CD14-positive monocyte (primary cell): ENCODE measurements around the gene NKX1-2. TPM values are rescaled to one million over a fixed set of nuclear protein-coding genes. Genes with fewer than 3 reads are reported as not detected.

Experiments
- DNase-seq, 3 donors: peaks; one replicate each; pipeline ENCODE4 v3.0.0-alpha.2; 2011 to 2022
- H2AFZ ChIP-seq: 2 replicates; pipeline ENCODE4 v1.6.0; 2012; ENCODE audit warnings: mild to moderate bottlenecking, low read depth, low read length, inconsistent platforms; ENCODE audit not compliant: insufficient read depth, poor library complexity, severe bottlenecking
- H3K27ac ChIP-seq, 2 donors: 1 replicate in 1 of 2; 2 replicates in 1 of 2; pipeline ENCODE4 v1.5.1; 2012 to 2013; ENCODE audit warnings: low read length in 2 of 2, control low read depth in 1 of 2, inconsistent platforms in 1 of 2, low read depth in 1 of 2, mild to moderate bottlenecking in 1 of 2
- H3K27me3 ChIP-seq, 2 donors: one replicate each; pipeline versions ENCODE4 v1.6.0 to v1.6.1; 2011 to 2013; ENCODE audit warnings: low read length in 2 of 2; ENCODE audit not compliant: control insufficient read depth in 2 of 2, insufficient read depth in 2 of 2
- H3K36me3 ChIP-seq, 2 donors: replicated peaks in 1 of 2; 1 replicate in 1 of 2; 2 replicates in 1 of 2; pipeline versions ENCODE4 v1.5.1 to v1.6.1; 2012 to 2013; ENCODE audit warnings: low read length in 2 of 2, control low read depth in 1 of 2, inconsistent platforms in 1 of 2, mild to moderate bottlenecking in 1 of 2; ENCODE audit not compliant: insufficient read depth in 2 of 2, control insufficient read depth in 1 of 2
- H3K4me1 ChIP-seq, 2 donors: 1 replicate in 1 of 2; 2 replicates in 1 of 2; pipeline versions ENCODE4 v1.5.1 to v1.6.1; 2012 to 2013; ENCODE audit warnings: low read length in 2 of 2, control low read depth in 1 of 2, inconsistent platforms in 1 of 2, mild to moderate bottlenecking in 1 of 2, moderate library complexity in 1 of 2; ENCODE audit not compliant: insufficient read depth in 2 of 2, control insufficient read depth in 1 of 2
- H3K4me2 ChIP-seq: replicated peaks from 2 replicates; pipeline ENCODE3; 2012; ENCODE audit warnings: low read length, moderate library complexity, mild to moderate bottlenecking; ENCODE audit not compliant: poor library complexity, severe bottlenecking; ENCODE audit errors: extremely low read depth
- H3K4me3 ChIP-seq, 3 experiments: fragments of 200-600 bp in 1 of 3; sonication (generic) in 1 of 3; replicated peaks in 1 of 3; 1 replicate in 2 of 3; 2 replicates in 1 of 3; pipeline ENCODE4 v1.5.1; 2011 to 2013; ENCODE audit warnings: low read length in 3 of 3, mild to moderate bottlenecking in 3 of 3, control low read depth in 2 of 3, low read depth in 2 of 3, inconsistent platforms in 1 of 3, moderate library complexity in 1 of 3
- H3K79me2 ChIP-seq: 2 replicates; pipeline ENCODE4 v1.6.0; 2012; ENCODE audit warnings: mild to moderate bottlenecking, control low read depth, inconsistent platforms, low read length, moderate library complexity; ENCODE audit not compliant: insufficient read depth
- H3K9ac ChIP-seq: 2 replicates; pipeline ENCODE4 v1.6.0; 2017; ENCODE audit warnings: low read length, mild to moderate bottlenecking; ENCODE audit not compliant: insufficient read depth, poor library complexity, severe bottlenecking
- H3K9me3 ChIP-seq, 2 donors: replicated peaks in 1 of 2; 1 replicate in 1 of 2; 2 replicates in 1 of 2; pipeline versions ENCODE4 v1.5.1 to v1.6.1; 2012 to 2013; ENCODE audit warnings: low read length in 2 of 2, control low read depth in 1 of 2; ENCODE audit not compliant: control insufficient read depth in 1 of 2, insufficient read depth in 1 of 2
- H4K20me1 ChIP-seq: 2 replicates; pipeline ENCODE4 v1.6.0; 2012; ENCODE audit warnings: mild to moderate bottlenecking, low read length, control low read depth, moderate library complexity; ENCODE audit not compliant: insufficient read depth
- H3K27ac Mint-ChIP-seq, 7 donors: one replicate each; pipeline ENCODE4 v1.8.0; 2020; ENCODE audit warnings: mild to moderate bottlenecking in 7 of 7, mixed read lengths in 7 of 7, moderate library complexity in 6 of 7, inconsistent platforms in 2 of 7
- H3K27me3 Mint-ChIP-seq, 3 donors: one replicate each; pipeline ENCODE4 v1.8.0; 2021 to 2022; ENCODE audit warnings: low read depth in 3 of 3, mild to moderate bottlenecking in 3 of 3, mixed read lengths in 3 of 3, moderate library complexity in 3 of 3, inconsistent platforms in 1 of 3
- H3K36me3 Mint-ChIP-seq, 2 donors: one replicate each; pipeline ENCODE4 v1.8.0; 2020; ENCODE audit warnings: mixed read lengths in 2 of 2, inconsistent platforms in 1 of 2, mild to moderate bottlenecking in 1 of 2
- H3K4me1 Mint-ChIP-seq: one replicate; pipeline ENCODE4 v1.8.0; 2020; ENCODE audit warnings: mild to moderate bottlenecking, mixed read lengths
- H3K4me3 Mint-ChIP-seq, 2 donors: one replicate each; pipeline ENCODE4 v1.8.0; 2020; ENCODE audit warnings: mild to moderate bottlenecking in 2 of 2, mixed read lengths in 2 of 2, moderate library complexity in 1 of 2
- H3K9me3 Mint-ChIP-seq, 7 donors: one replicate each; pipeline ENCODE4 v1.8.0; 2020 to 2022; ENCODE audit warnings: mixed read lengths in 7 of 7, mild to moderate bottlenecking in 6 of 7, moderate library complexity in 6 of 7, inconsistent platforms in 2 of 7
- WGBS: methylation state at CpG from one replicate; pipeline ENCODE4 v1.1.5; 2013; ENCODE audit warnings: missing lambda C conversion rate; ENCODE audit not compliant: insufficient coverage; 5-methylcytosine and 5-hydroxymethylcytosine counted together
- intact Hi-C, 2 donors: fragments of 100-400 bp; cut with micrococcal nuclease; formaldehyde crosslinking; loops; one replicate each; pipeline versions ENCODE4 v1.15.0 to v1.15.1; 2023
- polyA plus RNA-seq, 3 donors: library from polyadenylated mRNA; depleted of rRNA in 1 of 3; unstranded in 2 of 3; stranded (reverse) in 1 of 3; fragments of 300-500 nt in 2 of 3; fragments of >200 nt in 1 of 3; fragmentation: Illumina TruSeq in 2 of 3; gene quantifications; 1 replicate in 2 of 3; 2 replicates in 1 of 3; pipeline ENCODE4 v1.2.3, GENCODE V29; 2012 to 2021
- TF ChIP-seq, protein P1 (sequence below): fragments of 200-600 bp; IDR thresholded peaks from one replicate; pipeline ENCODE4 v1.8.0; 2022; ENCODE audit warnings: antibody characterized with exemption, mild to moderate bottlenecking

The NKX1-2 gene
- polyA plus RNA-seq, 3 donors, result not detected

DNA sequence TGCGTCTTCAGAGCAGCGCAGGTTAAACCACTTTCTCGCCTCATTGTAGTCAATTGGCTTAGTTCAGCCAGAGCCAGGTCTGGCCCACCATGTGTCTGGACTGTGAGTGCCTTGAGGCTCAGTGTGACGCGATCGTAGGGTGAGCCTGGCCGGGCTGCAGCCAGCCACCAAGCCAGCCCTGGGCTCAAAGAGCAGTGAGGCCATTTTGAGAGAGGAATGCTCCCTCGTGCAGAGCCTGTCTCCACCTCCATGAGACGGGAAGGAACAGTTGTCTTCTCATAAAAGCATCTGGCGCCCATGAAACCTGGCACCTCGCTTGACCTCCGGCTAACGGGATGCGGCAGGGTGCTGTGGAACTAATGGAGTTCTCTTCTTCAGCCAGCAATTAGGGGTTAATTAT, 46.3 kb upstream of the NKX1-2 start:
- no peak overlapping the region for H3K9ac ChIP-seq
- H3K36me3 ChIP-seq, result no peaks in the 10 kb centered on the region
- H3K4me1 ChIP-seq, result peaks cover 12 to 17% of the 10 kb centered on the region in 2 donors
- no peak for DNase-seq
- no peak overlapping the region for H3K4me3 Mint-ChIP-seq
- no peaks in the 10 kb centered on the region for H3K27me3 ChIP-seq
- no peak overlapping the region for H3K4me3 ChIP-seq
- no peak overlapping the region for H2AFZ ChIP-seq
- no peaks in the 10 kb centered on the region for H4K20me1 ChIP-seq
- WGBS, result 98% methylated on average over 14 of the region's 14 CpGs
- H3K4me1 Mint-ChIP-seq, result peaks cover 22% of the 10 kb centered on the region
- no peaks in the 10 kb centered on the region for H3K9me3 ChIP-seq
- H3K9me3 Mint-ChIP-seq, result peaks cover 5 to 7% (median 6%) of the 10 kb centered on the region in 7 donors
- no peak overlapping the region for H3K4me2 ChIP-seq
- intact Hi-C loops, result no loop called here
- no peaks in the 10 kb centered on the region for H3K27me3 Mint-ChIP-seq
- no peaks in the 10 kb centered on the region for H3K79me2 ChIP-seq
- no peak overlapping the region for H3K27ac ChIP-seq
- peaks cover 23 to 29% of the 10 kb centered on the region in 2 donors for H3K36me3 Mint-ChIP-seq
- H3K27ac Mint-ChIP-seq, result no peak overlapping the region
- TF ChIP-seq, protein P1, sequence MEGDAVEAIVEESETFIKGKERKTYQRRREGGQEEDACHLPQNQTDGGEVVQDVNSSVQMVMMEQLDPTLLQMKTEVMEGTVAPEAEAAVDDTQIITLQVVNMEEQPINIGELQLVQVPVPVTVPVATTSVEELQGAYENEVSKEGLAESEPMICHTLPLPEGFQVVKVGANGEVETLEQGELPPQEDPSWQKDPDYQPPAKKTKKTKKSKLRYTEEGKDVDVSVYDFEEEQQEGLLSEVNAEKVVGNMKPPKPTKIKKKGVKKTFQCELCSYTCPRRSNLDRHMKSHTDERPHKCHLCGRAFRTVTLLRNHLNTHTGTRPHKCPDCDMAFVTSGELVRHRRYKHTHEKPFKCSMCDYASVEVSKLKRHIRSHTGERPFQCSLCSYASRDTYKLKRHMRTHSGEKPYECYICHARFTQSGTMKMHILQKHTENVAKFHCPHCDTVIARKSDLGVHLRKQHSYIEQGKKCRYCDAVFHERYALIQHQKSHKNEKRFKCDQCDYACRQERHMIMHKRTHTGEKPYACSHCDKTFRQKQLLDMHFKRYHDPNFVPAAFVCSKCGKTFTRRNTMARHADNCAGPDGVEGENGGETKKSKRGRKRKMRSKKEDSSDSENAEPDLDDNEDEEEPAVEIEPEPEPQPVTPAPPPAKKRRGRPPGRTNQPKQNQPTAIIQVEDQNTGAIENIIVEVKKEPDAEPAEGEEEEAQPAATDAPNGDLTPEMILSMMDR, result no peak

GRCh38 chr10:124495725-124496124, 45.9 kb upstream of the NKX1-2 start:
- Mint-ChIP-seq H3K9me3 (peaks cover 1 to 4% (median 2%) of the 10 kb centered on the region in 7 donors), H3K27ac (no peak overlapping the region), H3K4me3 (no peak overlapping the region), H3K4me1 (peaks cover 20% of the 10 kb centered on the region), H3K36me3 (peaks cover 20 to 26% of the 10 kb centered on the region in 2 donors), H3K27me3 (no peaks in the 10 kb centered on the region)
- no peak overlapping the region for H3K4me3 ChIP-seq
- DNase-seq, result no peak
- H4K20me1 ChIP-seq, result no peaks in the 10 kb centered on the region
- TF ChIP-seq, protein P1, result no peak
- no peak overlapping the region for H3K27ac ChIP-seq
- H3K4me1 ChIP-seq, result peaks cover 12 to 17% of the 10 kb centered on the region in 2 donors
- no peaks in the 10 kb centered on the region for H3K27me3 ChIP-seq
- H2AFZ ChIP-seq, result no peak overlapping the region
- H3K36me3 ChIP-seq, result no peaks in the 10 kb centered on the region
- no peak overlapping the region for H3K9ac ChIP-seq
- whole genome bisulfite sequencing, result 96% methylated on average over 6 of the region's 11 CpGs
- no peak overlapping the region for H3K4me2 ChIP-seq
- intact Hi-C loops, result no loop called here
- no peaks in the 10 kb centered on the region for H3K79me2 ChIP-seq
- no peaks in the 10 kb centered on the region for H3K9me3 ChIP-seq
